Activated CD4-positive, alpha-beta T cell treated with anti-CD3 and anti-CD28 coated beads, Interleukin-2, amount 10 ng/mL, durations not matched to agents 7 days and 5 days (primary cell): ENCODE results near the gene HS3ST6. TPM values are rescaled to one million over a fixed set of nuclear protein-coding genes. Genes with fewer than 3 reads are reported as not detected.
"Not testable (repeated sequence)": the region's sequence is repeated elsewhere in the genome, so short reads cannot be mapped to it uniquely, and the experiment has no call there.

Source experiments
- CTCF ChIA-PET: fragments of 350-600 bp; sonication (Branson Sonifier 250); formaldehyde crosslinking; loops from one replicate; lab custom pipeline; 2021; ENCODE audit warnings: antibody characterized with exemption; lab: Charles Lee
- POLR2A ChIA-PET: fragments of 350-600 bp; sonication (Branson Sonifier 250); formaldehyde crosslinking; loops from one replicate; lab custom pipeline; 2021; ENCODE audit warnings: antibody characterized with exemption; lab: Charles Lee
- DNase-seq: peaks from one replicate; pipeline ENCODE4 v3.0.0-alpha.2; 2020
- H3K27ac Mint-ChIP-seq: one replicate; pipeline ENCODE4 v1.8.0; 2021; ENCODE audit warnings: mild to moderate bottlenecking, moderate library complexity, mixed read lengths
- H3K27me3 Mint-ChIP-seq: one replicate; pipeline ENCODE4 v1.8.0; 2021; ENCODE audit warnings: mixed read lengths
- H3K36me3 Mint-ChIP-seq: one replicate; pipeline ENCODE4 v1.8.0; 2021; ENCODE audit warnings: low read depth, mixed read lengths
- H3K4me1 Mint-ChIP-seq: one replicate; pipeline ENCODE4 v1.8.0; 2021; ENCODE audit warnings: mixed read lengths
- H3K4me3 Mint-ChIP-seq: one replicate; pipeline ENCODE4 v1.8.0; 2021; ENCODE audit warnings: mild to moderate bottlenecking, moderate library complexity, mixed read lengths
- H3K9me3 Mint-ChIP-seq: one replicate; pipeline ENCODE4 v1.8.0; 2021; ENCODE audit warnings: mixed read lengths
- total RNA-seq, 2 experiments: library from RNA; stranded (reverse); gene quantifications; one replicate each; pipeline ENCODE4 v1.2.3, GENCODE V29; 2021

Gene HS3ST6
- total RNA-seq, 2 experiments from 2014 or later, result not detected

GRCh38 chr16:1907226-1907860 lies 10.9 kb downstream of the HS3ST6 start:
- Mint-ChIP-seq H3K36me3 (no peaks in the 10 kb centered on the region), H3K27ac (no peak overlapping the region)

GRCh38 chr16:1906846-1907165 lies 11.4 kb downstream of the HS3ST6 start:
- Mint-ChIP-seq H3K27me3 (no peaks in the 10 kb centered on the region), H3K4me3 (no peak overlapping the region), H3K27ac (no peak overlapping the region), H3K9me3 (no peaks in the 10 kb centered on the region), H3K4me1 (no peaks in the 10 kb centered on the region), H3K36me3 (no peaks in the 10 kb centered on the region)
- ChIA-PET CTCF (no interaction called here), POLR2A (no interaction called here)
- DNase-seq, result no peak

More at GRCh38 chr16:1907226-1907860, 10.9 kb downstream of the HS3ST6 start:
- H3K27me3 Mint-ChIP-seq, result no peaks in the 10 kb centered on the region
- ChIA-PET CTCF (no interaction called here), POLR2A (no interaction called here)
- no peak overlapping the region for H3K4me3 Mint-ChIP-seq
- no peak for DNase-seq
- H3K4me1 Mint-ChIP-seq, result no peaks in the 10 kb centered on the region
- H3K9me3 Mint-ChIP-seq, result no peaks in the 10 kb centered on the region

DNA sequence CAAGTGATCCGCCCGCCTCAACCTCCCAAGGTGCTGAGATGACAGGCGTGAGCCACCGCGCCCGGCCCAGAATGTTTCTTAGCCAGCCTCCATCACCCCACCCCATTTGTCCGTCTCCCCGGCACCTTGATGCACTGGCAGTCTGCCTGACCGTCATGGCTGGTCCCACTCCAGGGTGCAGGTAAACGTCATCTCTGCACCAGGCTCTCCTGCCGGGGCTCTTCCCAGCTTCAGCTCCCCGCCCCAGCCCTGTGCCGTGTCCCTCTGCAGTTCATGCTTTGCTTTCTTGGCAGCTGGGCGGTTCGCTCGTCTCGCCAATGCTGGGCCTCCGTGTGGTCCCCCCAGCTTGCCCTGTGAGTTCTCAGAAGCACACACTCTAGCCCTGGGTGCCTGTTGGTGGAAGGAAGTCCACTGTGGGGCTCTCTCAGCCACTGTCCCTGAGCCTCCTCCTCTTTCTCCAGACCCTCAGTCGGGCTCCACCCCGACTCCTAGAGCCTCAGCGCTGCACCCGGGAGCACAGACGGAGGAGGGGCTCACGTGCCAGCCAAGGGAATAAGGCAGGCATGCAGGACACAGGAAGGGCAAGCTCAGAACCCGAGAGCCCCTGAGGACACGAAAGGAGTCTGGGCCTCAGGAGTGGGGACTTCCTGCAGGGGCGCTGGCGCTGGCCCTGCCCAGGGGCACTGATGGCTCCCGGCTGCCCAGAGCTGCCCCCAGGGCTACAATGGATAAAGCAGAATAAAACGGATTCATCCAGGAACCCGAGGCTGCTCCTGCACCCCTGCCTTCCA lies 12.0 kb downstream of the HS3ST6 start:
- POLR2A ChIA-PET, result no interaction called here
- H3K4me1 Mint-ChIP-seq, result no peaks in the 10 kb centered on the region
- H3K9me3 Mint-ChIP-seq, result no peaks in the 10 kb centered on the region
- CTCF ChIA-PET, result no interaction called here
- H3K27ac Mint-ChIP-seq, result no peak overlapping the region
- no peaks in the 10 kb centered on the region for H3K36me3 Mint-ChIP-seq
- DNase-seq, result no peak
- H3K27me3 Mint-ChIP-seq, result no peaks in the 10 kb centered on the region
- H3K4me3 Mint-ChIP-seq, result no peak overlapping the region

- no peaks in the 10 kb centered on the region for H3K36me3 Mint-ChIP-seq
Measured at GRCh38 chr16:1903845-1904840, 14.1 kb downstream of the HS3ST6 start.

DNA sequence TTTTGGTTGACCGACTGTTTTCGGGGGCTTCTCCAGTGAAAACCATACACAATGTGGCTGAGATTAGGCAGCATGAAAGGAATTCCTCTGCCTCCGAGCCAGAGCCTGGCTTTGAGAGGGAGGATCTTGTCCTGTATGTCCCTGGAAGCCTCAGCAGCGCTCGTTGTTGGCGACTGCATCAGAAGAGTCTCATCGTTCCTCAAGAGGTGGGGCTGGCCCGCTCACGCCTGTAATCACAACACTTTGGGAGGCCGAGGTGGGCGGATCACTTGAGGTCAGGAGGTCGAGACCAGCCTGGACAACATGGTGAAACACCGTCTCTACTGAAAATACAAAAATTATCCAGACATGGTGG lies 15.0 kb downstream of the HS3ST6 start:
- Mint-ChIP-seq H3K36me3 (no peaks in the 10 kb centered on the region), H3K4me1 (no peaks in the 10 kb centered on the region), H3K9me3 (no peaks in the 10 kb centered on the region), H3K27me3 (no peaks in the 10 kb centered on the region), H3K27ac (no peak overlapping the region), H3K4me3 (no peak overlapping the region)
- DNase-seq, result no peak
- ChIA-PET CTCF (no interaction called here), POLR2A (no interaction called here)

More at GRCh38 chr16:1903845-1904840, 14.1 kb downstream of the HS3ST6 start:
- ChIA-PET CTCF (interaction anchor here (1.1 kb wide), 1 partner anchor 13 kb away, joined by 3 read pairs; no protein-coding TSS in a partner anchor), POLR2A (no interaction called here)
- no peak overlapping the region for H3K4me3 Mint-ChIP-seq
- no peaks in the 10 kb centered on the region for H3K9me3 Mint-ChIP-seq
- H3K27me3 Mint-ChIP-seq, result no peaks in the 10 kb centered on the region
- no peaks in the 10 kb centered on the region for H3K4me1 Mint-ChIP-seq
- DNase-seq, result no peak
- H3K27ac Mint-ChIP-seq, result no peak overlapping the region

- H3K4me1 Mint-ChIP-seq, result no peaks in the 10 kb centered on the region
- no peak overlapping the region for H3K27ac Mint-ChIP-seq
- H3K27me3 Mint-ChIP-seq, result no peaks in the 10 kb centered on the region
- ChIA-PET POLR2A (no interaction called here), CTCF (interaction anchor here (0.6 kb wide), 1 partner anchor 941 kb away, joined by 3 read pairs; no protein-coding TSS in a partner anchor)
- DNase-seq, result no peak
- no peaks in the 10 kb centered on the region for H3K9me3 Mint-ChIP-seq
- no peak overlapping the region for H3K4me3 Mint-ChIP-seq
- no peaks in the 10 kb centered on the region for H3K36me3 Mint-ChIP-seq
Measured at GRCh38 chr16:1902547-1903219, 15.5 kb downstream of the HS3ST6 start.

GRCh38 chr16:1900452-1900774 lies 17.8 kb downstream of the HS3ST6 start:
- Mint-ChIP-seq H3K4me1 (no peaks in the 10 kb centered on the region), H3K27ac (no peak overlapping the region), H3K27me3 (no peaks in the 10 kb centered on the region), H3K36me3 (no peaks in the 10 kb centered on the region), H3K4me3 (no peak overlapping the region), H3K9me3 (no peaks in the 10 kb centered on the region)
- ChIA-PET POLR2A (no interaction called here), CTCF (interaction anchor here (0.6 kb wide), 1 partner anchor 1529 kb away, joined by 5 read pairs; no protein-coding TSS in a partner anchor)
- DNase-seq, result no peak

- no peak for DNase-seq
- H3K36me3 Mint-ChIP-seq, result no peaks in the 10 kb centered on the region
- no peaks in the 10 kb centered on the region for H3K4me1 Mint-ChIP-seq
- CTCF ChIA-PET, result interaction anchor here (1.1 kb wide), 1 partner anchor 11 kb away, joined by 4 read pairs; no protein-coding TSS in a partner anchor
- H3K27me3 Mint-ChIP-seq, result no peaks in the 10 kb centered on the region
- POLR2A ChIA-PET, result no interaction called here
- H3K9me3 Mint-ChIP-seq, result no peaks in the 10 kb centered on the region
- no peak overlapping the region for H3K27ac Mint-ChIP-seq
- H3K4me3 Mint-ChIP-seq, result no peak overlapping the region
Measured at GRCh38 chr16:1899641-1900451, 18.4 kb downstream of the HS3ST6 start.

DNA sequence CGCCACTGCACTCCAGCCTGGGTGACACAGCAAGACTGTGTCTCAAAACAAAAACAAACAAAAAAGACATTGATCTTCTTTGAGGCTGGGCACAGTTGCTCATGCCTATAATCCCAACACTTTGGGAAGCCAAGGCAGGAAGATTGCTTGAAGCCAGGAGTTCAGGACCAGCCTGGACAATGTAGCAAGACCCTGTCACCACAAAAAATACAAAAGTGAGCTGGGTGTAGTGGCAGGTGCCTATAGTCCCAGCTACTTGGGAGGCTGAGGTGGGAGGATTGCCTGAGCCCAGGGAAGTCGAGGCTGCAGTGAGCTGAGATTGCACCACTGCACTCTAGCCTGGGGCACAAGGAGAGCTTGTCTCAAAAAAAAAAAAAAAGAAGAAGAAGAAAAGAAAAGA lies 20.5 kb downstream of the HS3ST6 start:
- H3K4me3 Mint-ChIP-seq, H3K9me3 Mint-ChIP-seq, H3K4me1 Mint-ChIP-seq, POLR2A ChIA-PET, H3K27me3 Mint-ChIP-seq, H3K36me3 Mint-ChIP-seq, DNase-seq, H3K27ac Mint-ChIP-seq: not testable (repeated sequence)
- CTCF ChIA-PET, result interaction anchor here (0.6 kb wide), 1 partner anchor 230 kb away, joined by 3 read pairs; no protein-coding TSS in a partner anchor

DNA sequence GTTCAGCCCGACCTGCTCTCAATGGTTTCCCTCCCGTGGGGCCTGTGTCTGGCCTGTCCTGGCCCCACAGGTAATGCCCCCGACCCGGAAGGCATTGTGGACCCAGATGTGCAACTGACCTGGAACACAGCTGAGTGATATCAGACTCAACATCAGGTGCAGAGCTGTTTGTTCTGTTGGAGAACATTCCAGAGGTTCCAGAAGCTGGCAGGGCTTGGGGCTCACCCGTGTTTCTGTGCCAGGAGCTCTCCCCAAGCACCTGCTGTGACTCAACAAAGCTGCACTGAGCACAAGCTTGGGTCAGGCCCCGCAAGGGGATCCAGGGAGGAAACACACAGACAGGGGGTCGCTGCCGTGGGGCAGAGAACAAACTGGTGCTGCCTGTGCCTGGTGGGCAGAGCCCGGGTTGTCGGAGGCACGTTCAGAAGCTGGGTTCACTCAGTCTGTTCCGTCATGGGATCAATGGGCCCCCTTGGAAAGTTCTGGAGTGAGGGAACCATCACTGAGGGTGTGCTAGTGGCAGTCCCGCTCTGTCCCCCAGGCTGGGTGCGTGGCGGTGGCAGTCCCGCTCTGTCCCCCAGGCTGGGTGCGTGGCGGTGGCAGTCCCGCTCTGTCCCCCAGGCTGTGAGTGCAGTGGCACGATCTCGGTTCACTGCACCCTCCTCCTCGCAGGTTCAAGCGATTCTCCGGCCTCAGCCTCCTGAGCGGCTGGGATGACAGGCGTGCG lies 22.1 kb downstream of the HS3ST6 start:
- no peak overlapping the region for H3K4me3 Mint-ChIP-seq

DNA sequence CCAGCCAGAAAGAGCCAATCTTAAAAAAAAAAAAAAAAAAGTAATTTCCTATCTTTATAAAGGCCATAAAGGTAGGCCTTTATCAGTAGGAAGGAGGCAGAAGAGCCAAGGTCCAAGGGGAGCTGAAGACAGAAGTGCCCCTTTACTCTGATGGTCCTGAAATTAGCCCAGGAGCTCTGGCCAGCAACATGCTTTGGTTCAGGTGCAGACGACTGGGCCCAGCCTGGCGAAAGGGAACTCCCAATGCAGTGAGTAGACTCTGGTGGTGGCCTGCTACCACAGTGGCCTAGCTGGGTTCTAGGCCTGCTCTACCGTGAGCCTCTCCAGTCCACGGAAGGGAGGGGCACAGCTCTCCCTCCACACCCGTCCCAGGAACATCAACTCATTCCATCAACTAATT lies 23.1 kb downstream of the HS3ST6 start:
- no peak overlapping the region for H3K27ac Mint-ChIP-seq
- ChIA-PET CTCF (interaction anchor here (1.5 kb wide), 2 partner anchors 29 to 34 kb away, joined by 3 to 4 read pairs; no protein-coding TSS in a partner anchor), POLR2A (no interaction called here)
- DNase-seq, result no peak
- no peaks in the 10 kb centered on the region for H3K9me3 Mint-ChIP-seq
- H3K27me3 Mint-ChIP-seq, result peaks cover 5% of the 10 kb centered on the region
- no peaks in the 10 kb centered on the region for H3K4me1 Mint-ChIP-seq
- no peaks in the 10 kb centered on the region for H3K36me3 Mint-ChIP-seq
- H3K4me3 Mint-ChIP-seq, result no peak overlapping the region

More for the DNA sequence above, 22.1 kb downstream of the HS3ST6 start:
- Mint-ChIP-seq H3K27ac (no peak overlapping the region), H3K27me3 (peaks cover 2% of the 10 kb centered on the region), H3K36me3 (no peaks in the 10 kb centered on the region), H3K9me3 (no peaks in the 10 kb centered on the region), H3K4me1 (no peaks in the 10 kb centered on the region)
- CTCF ChIA-PET, result interaction anchor here (1.5 kb wide), 1 partner anchor 27 kb away, joined by 4 read pairs; no protein-coding TSS in a partner anchor
- DNase-seq, result no peak
- POLR2A ChIA-PET, result no interaction called here
